GM12878 (cell line): ENCODE data around the gene DCT.

Experiments used
- ETV6 ChIP-seq, 2 experiments: fragments of 450-650 bp in 1 of 2; IDR thresholded peaks in 1 of 2; conservative IDR thresholded peaks in 1 of 2; 2 replicates each; pipeline ENCODE4 v1.6.1; 2014; ENCODE audit warnings: antibody characterized with exemption in 1 of 2, borderline replicate concordance in 1 of 2, low read depth in 1 of 2, mild to moderate bottlenecking in 1 of 2, moderate library complexity in 1 of 2
- KDM1A ChIP-seq: fragments of 200-600 bp; sonication (generic); IDR thresholded peaks from 2 replicates; pipeline ENCODE4 v1.6.1; 2016; ENCODE audit warnings: borderline replicate concordance
- MXI1 ChIP-seq: fragments of 150-350 bp; IDR thresholded peaks from 2 replicates; pipeline ENCODE4 v1.6.1; 2011; ENCODE audit warnings: low read depth, mild to moderate bottlenecking, inconsistent platforms, low read length, improper control_type of control experiment
- SUZ12 ChIP-seq: fragments of 200-600 bp; sonication (generic); IDR thresholded peaks from one replicate; pipeline ENCODE4 v1.6.1; 2018; ENCODE audit warnings: antibody characterized with exemption, mild to moderate bottlenecking; ENCODE audit not compliant: unreplicated experiment
- TF ChIP-seq, protein P1 (sequence below), 3 experiments: IDR thresholded peaks in 2 of 3; conservative IDR thresholded peaks in 1 of 3; 2 replicates each; pipeline ENCODE4 v1.5.1; 2011; ENCODE audit warnings: low read depth in 3 of 3, low read length in 3 of 3, mild to moderate bottlenecking in 3 of 3, control low read depth in 2 of 3, moderate library complexity in 2 of 3, inconsistent platforms in 1 of 3, mixed read lengths in 1 of 3; ENCODE audit not compliant: control insufficient read depth in 2 of 3, insufficient read depth in 1 of 3; ENCODE audit errors: extremely low read depth in 1 of 3

DNA sequence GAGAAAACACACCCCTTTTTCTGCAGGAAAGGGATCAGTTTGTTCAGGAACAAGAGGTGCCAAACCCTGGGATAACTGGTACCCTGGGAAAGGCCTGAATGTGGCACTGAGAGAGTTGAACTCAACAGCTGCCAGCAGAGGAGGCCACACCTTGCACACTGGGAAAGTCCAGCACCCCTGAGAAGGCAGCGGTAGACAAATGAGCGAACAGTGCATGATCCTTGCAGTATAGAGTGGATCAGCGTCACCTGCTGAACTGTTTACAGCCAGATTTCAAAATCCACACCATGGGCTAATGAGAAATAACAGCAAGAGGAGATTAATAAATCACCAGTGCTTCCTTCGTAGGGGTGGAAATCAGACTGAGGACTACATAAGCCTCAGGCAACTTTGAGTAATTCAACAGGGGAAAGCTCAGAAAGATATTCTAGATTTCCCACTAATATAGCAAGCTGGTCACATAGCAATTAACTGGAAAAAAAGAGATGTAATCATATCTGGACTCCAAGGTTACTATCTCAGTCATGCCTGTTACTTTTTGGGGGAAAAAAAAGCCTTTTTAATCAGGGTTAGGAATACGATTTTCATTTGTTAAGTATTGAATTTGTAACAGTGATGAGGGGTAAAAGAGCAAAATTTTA is 52.0 kb downstream of the DCT start:
- TF ChIP-seq ETV6 (conservative IDR thresholded peaks at IDR 0.05 in 1 of 2, IDR thresholded peaks at IDR 0.05 in 1 of 2; ENCODE audit: borderline replicate concordance in 1 of 2, low read depth in 1 of 2) (no peak), MXI1 (no peak), SUZ12 (no peak), KDM1A (no peak)
- TF ChIP-seq, protein P1, sequence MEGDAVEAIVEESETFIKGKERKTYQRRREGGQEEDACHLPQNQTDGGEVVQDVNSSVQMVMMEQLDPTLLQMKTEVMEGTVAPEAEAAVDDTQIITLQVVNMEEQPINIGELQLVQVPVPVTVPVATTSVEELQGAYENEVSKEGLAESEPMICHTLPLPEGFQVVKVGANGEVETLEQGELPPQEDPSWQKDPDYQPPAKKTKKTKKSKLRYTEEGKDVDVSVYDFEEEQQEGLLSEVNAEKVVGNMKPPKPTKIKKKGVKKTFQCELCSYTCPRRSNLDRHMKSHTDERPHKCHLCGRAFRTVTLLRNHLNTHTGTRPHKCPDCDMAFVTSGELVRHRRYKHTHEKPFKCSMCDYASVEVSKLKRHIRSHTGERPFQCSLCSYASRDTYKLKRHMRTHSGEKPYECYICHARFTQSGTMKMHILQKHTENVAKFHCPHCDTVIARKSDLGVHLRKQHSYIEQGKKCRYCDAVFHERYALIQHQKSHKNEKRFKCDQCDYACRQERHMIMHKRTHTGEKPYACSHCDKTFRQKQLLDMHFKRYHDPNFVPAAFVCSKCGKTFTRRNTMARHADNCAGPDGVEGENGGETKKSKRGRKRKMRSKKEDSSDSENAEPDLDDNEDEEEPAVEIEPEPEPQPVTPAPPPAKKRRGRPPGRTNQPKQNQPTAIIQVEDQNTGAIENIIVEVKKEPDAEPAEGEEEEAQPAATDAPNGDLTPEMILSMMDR (IDR thresholded peaks at IDR 0.05 in 2 of 3, conservative IDR thresholded peaks at IDR 0.05 in 1 of 3; ENCODE audit: control insufficient read depth in 2 of 3, extremely low read depth in 1 of 3, insufficient read depth in 1 of 3, low read depth in 3 of 3, low read length in 3 of 3), result no peak
